Neural cell (in vitro differentiated cells): ENCODE measurements around the gene YKT6.
A peak's percentile ranks its signal among the peaks of the same experiment; 100 is the strongest.

ENCODE experiments used
- CTCF ChIP-seq: fragments of 450-650 bp; IDR thresholded peaks from 2 replicates; pipeline ENCODE4 v1.5.1; 2014; ENCODE audit warnings: antibody characterized with exemption, mild to moderate bottlenecking, moderate library complexity; ENCODE audit not compliant: poor library complexity, severe bottlenecking
- EZH2 ChIP-seq: fragments of 200-600, 300-800 bp; shearing (Covaris generic), sonication (generic); IDR thresholded peaks from 2 replicates; pipeline ENCODE4 v1.6.1; 2014; ENCODE audit warnings: antibody characterized with exemption, low read length, borderline replicate concordance, mild to moderate bottlenecking; ENCODE audit not compliant: insufficient read depth, poor library complexity, severe bottlenecking
- POLR2AphosphoS5 ChIP-seq: IDR thresholded peaks from 2 replicates; pipeline ENCODE4 v1.6.1; 2012
- RAD21 ChIP-seq: fragments of 450-650 bp; conservative IDR thresholded peaks from 2 replicates; pipeline ENCODE4 v1.6.1; 2014; ENCODE audit warnings: antibody characterized with exemption, mild to moderate bottlenecking, moderate library complexity
- REST ChIP-seq: IDR thresholded peaks from 2 replicates; pipeline ENCODE4 v1.6.1; 2012; ENCODE audit warnings: borderline replicate concordance
- TAF1 ChIP-seq: IDR thresholded peaks from 2 replicates; pipeline ENCODE4 v1.6.1; 2012; ENCODE audit warnings: low read depth

- peak; percentile 70 for TF ChIP-seq CTCF
- no peak for TF ChIP-seq TAF1
- TF ChIP-seq REST: no peak
- no peak for TF ChIP-seq EZH2
- no peak for TF ChIP-seq POLR2AphosphoS5
- TF ChIP-seq RAD21: peak; percentile 75
These were observed 4.3 kb upstream of the YKT6 start for GRCh38 chr7:44196450-44196872.
